RWPE1 (cell line): ENCODE results near the gene HOXB9.

Source experiments
- CTCF ChIA-PET: fragments of 350-600 bp; sonication (Branson Sonifier 250); formaldehyde crosslinking; extraction: SDS; loops from one replicate; lab custom pipeline; 2021; lab: Yijun Ruan, JAX
- POLR2A ChIA-PET: fragments of 400-600 bp; formaldehyde crosslinking; extraction: SDS; loops from one replicate; lab custom pipeline; 2020; ENCODE audit warnings: antibody characterized with exemption; ENCODE audit not compliant: low non-redundant PET; lab: Yijun Ruan, JAX
- DNase-seq: peaks from one replicate; pipeline ENCODE4 v3.0.0; 2012; ENCODE audit warnings: low spot score
- H3K27ac ChIP-seq: fragments of 450-650 bp; 2 replicates; pipeline ENCODE4 v1.5.1; 2017
- TF ChIP-seq, protein P1 (sequence below): fragments of 450-650 bp; conservative IDR thresholded peaks from 2 replicates; pipeline ENCODE4 v1.5.1; 2017; ENCODE audit warnings: low read depth, mild to moderate bottlenecking

HOXB9 gene

DNA sequence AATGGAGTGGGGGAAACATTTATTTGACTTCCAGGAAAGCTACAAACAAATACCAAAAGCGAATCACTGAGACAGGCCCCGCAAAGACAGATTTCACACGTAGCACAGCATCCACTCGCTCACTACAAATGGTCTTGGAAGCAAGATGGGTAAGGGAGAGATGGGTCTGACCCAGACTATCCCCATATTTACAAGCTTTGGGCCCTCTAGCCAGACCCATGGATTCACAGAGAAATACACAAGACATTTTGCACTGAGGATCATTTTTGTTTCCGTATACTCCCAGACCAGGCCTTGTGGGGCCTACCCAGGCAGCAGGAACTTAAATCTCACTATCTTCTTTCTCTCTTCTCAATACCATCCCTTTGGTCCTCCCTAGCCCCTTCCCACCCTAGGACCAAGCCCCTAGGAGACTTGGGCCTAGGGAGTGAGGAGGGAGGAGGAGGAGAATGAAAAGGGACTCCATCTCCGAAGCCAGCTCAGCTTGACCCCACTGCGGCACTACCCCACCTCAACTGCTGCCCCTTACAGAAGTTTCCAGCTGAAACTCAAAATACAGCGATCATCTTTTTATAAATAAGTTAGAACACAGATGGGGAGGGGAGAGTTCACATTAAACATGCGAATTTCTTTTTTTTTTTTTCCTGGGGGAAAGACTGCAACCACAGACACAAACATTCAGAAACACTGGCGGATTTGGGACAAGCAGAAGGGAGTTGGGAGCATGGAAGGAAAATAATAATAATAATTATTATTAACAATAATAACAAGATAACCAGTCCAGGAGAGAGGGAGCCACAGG is 34.7 kb downstream of the HOXB9 start:
- ChIA-PET POLR2A (no interaction called here), CTCF (interaction anchor here (0.7 to 1.4 kb wide), 2 partner anchors 11 to 374 kb away, joined by 4 to 8 read pairs; no protein-coding TSS in a partner anchor)
- no peak for DNase-seq
- TF ChIP-seq, protein P1, sequence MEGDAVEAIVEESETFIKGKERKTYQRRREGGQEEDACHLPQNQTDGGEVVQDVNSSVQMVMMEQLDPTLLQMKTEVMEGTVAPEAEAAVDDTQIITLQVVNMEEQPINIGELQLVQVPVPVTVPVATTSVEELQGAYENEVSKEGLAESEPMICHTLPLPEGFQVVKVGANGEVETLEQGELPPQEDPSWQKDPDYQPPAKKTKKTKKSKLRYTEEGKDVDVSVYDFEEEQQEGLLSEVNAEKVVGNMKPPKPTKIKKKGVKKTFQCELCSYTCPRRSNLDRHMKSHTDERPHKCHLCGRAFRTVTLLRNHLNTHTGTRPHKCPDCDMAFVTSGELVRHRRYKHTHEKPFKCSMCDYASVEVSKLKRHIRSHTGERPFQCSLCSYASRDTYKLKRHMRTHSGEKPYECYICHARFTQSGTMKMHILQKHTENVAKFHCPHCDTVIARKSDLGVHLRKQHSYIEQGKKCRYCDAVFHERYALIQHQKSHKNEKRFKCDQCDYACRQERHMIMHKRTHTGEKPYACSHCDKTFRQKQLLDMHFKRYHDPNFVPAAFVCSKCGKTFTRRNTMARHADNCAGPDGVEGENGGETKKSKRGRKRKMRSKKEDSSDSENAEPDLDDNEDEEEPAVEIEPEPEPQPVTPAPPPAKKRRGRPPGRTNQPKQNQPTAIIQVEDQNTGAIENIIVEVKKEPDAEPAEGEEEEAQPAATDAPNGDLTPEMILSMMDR: no peak
- no peak overlapping the region for H3K27ac ChIP-seq

DNA sequence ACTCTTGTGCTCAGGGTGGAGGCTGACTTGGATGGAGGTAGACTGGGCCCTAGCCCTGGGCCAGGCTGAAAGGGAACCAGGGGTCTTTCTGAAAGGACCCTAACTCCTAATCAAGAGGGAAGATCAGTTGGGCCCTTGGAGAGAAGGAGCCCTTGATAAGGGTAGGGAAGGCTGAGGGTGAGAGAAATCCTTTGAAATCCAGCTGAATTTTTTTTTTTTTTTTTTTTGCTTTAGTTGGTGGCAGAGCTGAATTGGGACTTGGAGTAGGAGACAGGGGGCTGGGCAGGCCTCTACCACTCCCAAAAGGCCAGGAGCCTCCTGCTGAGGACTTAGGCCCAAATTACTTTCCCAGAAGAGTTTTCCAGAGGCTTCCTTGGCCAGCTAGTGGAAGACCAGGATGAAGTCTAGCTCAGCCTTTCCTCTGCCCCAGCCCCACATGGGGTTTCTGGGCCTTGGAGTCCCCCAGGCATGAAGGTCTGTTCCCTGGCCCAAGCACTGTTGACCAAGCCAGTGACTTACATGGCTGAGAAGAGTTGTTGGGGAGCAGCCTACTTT is 35.5 kb downstream of the HOXB9 start:
- ChIA-PET POLR2A (no interaction called here), CTCF (interaction anchor here (0.6 kb wide), 1 partner anchor 162 kb away, joined by 3 read pairs; no protein-coding TSS in a partner anchor)
- DNase-seq: no peak
- TF ChIP-seq, protein P1: no peak
- no peak overlapping the region for H3K27ac ChIP-seq

DNA sequence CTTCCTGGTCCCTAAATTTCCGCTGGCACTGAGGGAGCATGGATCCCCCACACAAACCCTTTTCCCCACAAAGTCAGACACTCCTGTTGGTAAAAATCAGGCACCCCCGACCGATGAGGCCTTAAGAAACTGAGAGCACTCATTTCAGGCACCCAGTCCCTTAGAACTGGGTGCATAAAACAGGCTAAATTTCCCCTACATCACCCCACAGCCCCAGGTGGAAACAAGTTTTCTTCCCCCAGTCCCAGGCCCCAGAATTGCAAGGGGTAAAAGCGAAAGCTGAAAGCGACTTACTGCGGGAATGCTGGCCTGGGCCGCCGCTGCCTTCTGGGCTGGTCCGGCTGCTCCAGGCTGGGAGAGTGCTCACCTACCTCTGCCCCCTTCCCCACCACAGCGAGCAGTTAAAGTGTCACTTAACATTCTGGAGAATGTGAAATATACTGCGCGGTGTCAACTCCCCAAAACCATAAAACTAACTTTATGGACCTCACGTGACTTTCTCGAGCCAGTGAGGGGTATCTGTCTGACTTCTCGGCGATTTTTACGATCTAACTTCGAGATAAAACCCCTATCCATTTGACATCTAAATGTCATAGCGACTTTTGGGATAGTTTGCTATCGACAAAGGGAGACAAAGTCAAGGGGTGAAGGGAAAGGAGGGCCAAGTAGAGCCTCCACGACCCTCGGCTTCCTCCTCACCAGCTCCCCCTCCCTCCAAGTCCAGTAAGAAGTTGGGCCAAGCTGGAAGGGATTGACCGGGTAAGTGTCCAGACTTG is 36.1 kb downstream of the HOXB9 start, which contains the start of gene HOXB3:
Gene HOXB3, minus strand, starts transcription at position 411 of the 776 bp plus-strand sequence. CDS start 37,767 bp downstream, outside the sequence.
- TF ChIP-seq, protein P1: no peak
- POLR2A ChIA-PET: no interaction called here
- CTCF ChIA-PET: interaction anchor here (0.6 kb wide), 1 partner anchor 162 kb away, joined by 3 read pairs; no protein-coding TSS in a partner anchor
- DNase-seq: no peak
- H3K27ac ChIP-seq: no peak within 1 kb of the TSS

DNA sequence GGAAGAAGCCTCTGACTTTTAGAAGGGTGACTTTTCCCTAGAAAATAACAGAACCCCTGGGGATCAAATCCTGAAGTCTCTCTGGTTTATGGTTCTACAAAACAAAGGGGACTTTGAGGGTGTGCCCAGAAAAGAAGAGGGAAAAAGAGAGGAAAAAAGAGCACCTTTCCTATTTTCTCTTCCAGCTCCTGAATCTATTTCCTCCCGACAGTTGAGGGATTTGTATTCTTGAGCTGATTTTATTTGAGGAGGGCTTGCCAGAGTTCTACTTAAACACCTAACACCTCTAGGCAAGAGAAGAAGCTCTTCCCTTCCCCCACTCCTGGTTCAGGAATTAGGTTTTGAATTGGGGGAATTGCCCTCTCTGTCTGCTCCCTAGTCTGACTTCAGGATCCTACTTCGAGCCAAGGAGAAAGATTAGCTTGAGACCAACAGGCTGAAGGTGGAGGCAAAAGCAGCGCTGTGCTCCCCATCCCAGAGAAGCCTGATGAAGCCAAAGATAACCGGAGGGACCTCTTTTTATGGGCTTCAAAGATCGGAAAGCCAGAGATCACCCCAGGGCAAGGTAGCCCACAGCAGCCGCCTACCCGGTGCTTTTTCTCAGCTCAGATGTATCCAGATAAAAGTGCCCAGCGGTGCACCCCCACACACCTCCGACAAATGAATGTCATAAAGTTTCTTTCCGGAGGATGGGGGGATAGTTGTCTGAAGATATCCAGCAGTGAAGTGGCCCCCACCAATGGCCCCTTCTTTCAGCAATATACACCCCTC is 36.9 kb downstream of the HOXB9 start:
- TF ChIP-seq, protein P1: no peak
- CTCF ChIA-PET: interaction anchor here (0.7 to 2.8 kb wide), 4 partner anchors 25 to 253 kb away, joined by 3 to 9 read pairs (median 6); no protein-coding TSS in a partner anchor
- POLR2A ChIA-PET: no interaction called here
- H3K27ac ChIP-seq: no peak overlapping the region
- DNase-seq: no peak

DNA sequence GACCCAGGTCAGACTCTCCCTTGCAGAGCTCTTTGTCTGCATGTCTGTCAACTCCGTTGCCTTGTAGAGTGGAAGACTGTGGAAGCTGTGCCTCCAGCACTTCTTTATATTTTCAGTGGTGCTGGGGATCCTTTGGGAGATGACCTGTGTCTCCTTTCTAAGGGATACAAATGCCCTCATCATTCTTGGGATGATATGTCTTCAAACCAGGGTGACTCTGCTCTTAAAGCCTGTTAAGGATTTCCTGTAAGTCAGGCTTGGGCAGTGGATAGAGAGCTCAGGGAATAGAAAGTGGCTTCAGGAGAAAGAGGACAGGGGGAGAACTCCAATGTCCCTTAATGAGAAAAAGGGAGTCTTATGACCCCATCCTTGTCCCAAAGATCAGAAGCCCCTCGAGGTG is 37.6 kb downstream of the HOXB9 start:
- TF ChIP-seq, protein P1: no peak
- no peak for DNase-seq
- ChIA-PET POLR2A (no interaction called here), CTCF (interaction anchor here (0.5 to 2.8 kb wide), 5 partner anchors 26 to 394 kb away, joined by 3 to 9 read pairs (median 5); no protein-coding TSS in a partner anchor)
- H3K27ac ChIP-seq: no peak overlapping the region
